ENCODE data around the gene XXYLT1.

GRCh38 chr3:195219351-195220230 lies 51.4 kb downstream of the XXYLT1 start:
- TF ChIP-seq, protein P1, sequence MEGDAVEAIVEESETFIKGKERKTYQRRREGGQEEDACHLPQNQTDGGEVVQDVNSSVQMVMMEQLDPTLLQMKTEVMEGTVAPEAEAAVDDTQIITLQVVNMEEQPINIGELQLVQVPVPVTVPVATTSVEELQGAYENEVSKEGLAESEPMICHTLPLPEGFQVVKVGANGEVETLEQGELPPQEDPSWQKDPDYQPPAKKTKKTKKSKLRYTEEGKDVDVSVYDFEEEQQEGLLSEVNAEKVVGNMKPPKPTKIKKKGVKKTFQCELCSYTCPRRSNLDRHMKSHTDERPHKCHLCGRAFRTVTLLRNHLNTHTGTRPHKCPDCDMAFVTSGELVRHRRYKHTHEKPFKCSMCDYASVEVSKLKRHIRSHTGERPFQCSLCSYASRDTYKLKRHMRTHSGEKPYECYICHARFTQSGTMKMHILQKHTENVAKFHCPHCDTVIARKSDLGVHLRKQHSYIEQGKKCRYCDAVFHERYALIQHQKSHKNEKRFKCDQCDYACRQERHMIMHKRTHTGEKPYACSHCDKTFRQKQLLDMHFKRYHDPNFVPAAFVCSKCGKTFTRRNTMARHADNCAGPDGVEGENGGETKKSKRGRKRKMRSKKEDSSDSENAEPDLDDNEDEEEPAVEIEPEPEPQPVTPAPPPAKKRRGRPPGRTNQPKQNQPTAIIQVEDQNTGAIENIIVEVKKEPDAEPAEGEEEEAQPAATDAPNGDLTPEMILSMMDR (IDR thresholded peaks at IDR 0.05), result no peak
- no peak for TF ChIP-seq POLR2A (IDR thresholded peaks at IDR 0.05)
